ENCODE measurements around the gene TSLP.

TSLP gene

DNA sequence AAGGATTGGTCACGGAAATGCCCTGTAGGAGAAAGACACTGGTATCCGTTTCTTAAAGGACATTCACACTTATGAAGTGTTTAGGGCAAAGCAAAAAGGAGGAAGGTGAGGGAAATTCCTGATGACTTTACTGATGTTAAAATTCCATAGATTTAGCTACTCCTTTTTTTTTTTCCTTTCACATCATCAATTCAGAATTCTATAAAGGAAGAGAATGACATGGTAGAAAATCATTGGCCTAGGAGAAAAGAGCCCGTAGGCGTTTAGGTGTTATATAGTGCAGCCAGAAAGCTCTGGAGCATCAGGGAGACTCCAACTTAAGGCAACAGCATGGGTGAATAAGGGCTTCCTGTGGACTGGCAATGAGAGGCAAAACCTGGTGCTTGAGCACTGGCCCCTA is at the start of gene TSLP:
Gene TSLP, plus strand, starts transcription at position 301 of the 400 bp plus-strand sequence. CDS start 178 bp downstream, outside the sequence.
- DNase-seq = no peak

GRCh38 chr5:111022301-111022700 is 49.2 kb upstream of the TSLP start:
- no peak for DNase-seq

DNA sequence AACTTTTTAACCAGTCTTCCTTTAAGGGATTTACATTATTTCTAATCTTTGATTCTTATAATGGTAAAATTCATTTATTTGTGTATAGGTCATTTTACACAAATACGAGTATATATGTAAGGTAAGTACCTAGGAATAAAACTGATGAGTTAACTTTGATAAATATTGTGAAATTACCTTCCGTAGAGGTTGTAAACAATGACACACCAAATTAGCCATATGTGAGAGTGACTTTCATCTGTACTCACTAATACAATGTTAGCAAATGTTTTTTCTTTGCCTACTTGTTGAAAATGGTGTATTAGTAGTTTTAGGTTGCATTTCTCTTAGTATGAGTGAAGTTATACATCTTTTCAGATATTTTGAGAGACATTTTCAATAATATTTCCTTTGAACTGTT is 42.6 kb upstream of the TSLP start:
- no peak for DNase-seq

DNA sequence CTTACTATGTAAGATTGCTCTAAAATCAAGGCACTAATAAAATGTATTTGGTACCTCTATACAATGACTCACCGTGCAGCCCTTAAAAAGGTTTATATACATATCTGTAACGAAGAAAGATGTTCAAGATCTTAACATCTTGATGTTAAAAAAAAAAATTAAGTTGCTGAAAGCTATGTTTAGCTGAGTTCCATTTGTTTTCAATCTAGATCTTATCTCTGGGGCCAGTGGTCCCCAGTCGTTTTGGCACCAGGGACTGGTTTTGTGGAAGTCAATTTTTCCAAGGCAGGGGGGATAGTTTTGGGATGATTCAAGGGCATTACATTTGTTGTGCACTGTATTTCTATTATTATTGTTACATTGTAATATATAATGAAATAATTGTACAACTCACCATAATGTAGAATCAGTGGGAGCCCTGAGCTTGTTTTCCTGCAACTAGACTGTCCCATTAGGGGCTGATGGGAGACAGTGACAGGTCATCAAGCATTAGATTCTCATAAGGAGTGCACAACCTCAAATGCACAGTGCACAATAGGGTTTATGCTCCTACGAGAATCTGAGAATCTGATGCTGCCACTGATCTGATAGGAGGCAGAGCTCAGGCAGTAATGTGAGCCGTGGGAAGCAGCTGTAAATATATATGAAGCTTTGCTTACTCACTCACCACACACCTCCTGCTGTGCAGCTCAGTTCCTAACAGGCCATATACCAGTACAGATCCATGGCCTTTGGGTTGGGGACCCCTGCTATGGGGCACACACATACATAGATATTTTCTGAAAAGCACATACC is 27.6 kb upstream of the TSLP start:
- DNase-seq = no peak

GRCh38 chr5:111058064-111058463 is 13.4 kb upstream of the TSLP start:
- DNase-seq = no peak

- DNase-seq = no peak
Observed at GRCh38 chr5:111060169-111060568, 11.3 kb upstream of the TSLP start.

DNA sequence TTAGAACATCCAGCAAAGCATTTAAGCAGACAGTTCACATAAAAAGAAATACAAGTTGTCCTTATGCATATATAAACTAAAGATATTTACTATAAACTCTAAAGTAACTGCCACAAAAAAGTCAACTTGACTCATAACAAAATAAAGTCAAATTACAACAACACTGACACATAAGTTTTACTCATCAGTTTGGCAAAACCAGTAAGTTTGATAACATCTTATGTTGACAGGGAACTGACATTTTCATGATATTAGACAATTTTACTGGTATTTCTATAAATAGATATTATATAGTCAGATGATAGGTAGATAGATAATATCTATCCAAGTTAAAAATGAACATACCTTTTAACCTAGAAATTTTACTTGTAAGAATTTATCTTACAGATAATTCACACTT is 9.9 kb upstream of the TSLP start:
- no peak for DNase-seq

- DNase-seq = peak; percentile 7 to 10
Observed at GRCh38 chr5:111063709-111064322, 7.7 kb upstream of the TSLP start.

- DNase-seq = no peak
Observed at GRCh38 chr5:111066261-111066938, 5.1 kb upstream of the TSLP start.

DNA sequence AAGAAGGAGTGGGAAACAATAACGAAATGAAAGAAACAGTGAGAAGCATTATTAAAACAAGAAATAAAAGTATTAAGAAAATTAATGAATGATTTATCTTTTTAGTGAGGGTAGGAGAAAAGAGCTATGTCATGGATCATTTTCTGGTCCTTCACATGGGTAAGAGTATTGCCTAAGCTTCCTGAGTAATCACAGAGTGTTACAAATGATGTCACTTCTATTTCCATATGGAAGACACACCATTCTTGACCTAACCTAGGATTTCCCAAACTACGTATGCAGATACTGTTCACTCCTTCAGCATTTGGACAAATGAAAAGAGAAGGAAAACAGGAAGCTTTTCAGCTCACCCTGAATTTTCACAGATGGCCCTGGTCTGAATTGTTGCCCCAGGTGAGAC is 3.3 kb upstream of the TSLP start:
- DNase-seq = no peak

- no peak for DNase-seq
Observed at GRCh38 chr5:111069839-111070238, 1.7 kb upstream of the TSLP start.

DNA sequence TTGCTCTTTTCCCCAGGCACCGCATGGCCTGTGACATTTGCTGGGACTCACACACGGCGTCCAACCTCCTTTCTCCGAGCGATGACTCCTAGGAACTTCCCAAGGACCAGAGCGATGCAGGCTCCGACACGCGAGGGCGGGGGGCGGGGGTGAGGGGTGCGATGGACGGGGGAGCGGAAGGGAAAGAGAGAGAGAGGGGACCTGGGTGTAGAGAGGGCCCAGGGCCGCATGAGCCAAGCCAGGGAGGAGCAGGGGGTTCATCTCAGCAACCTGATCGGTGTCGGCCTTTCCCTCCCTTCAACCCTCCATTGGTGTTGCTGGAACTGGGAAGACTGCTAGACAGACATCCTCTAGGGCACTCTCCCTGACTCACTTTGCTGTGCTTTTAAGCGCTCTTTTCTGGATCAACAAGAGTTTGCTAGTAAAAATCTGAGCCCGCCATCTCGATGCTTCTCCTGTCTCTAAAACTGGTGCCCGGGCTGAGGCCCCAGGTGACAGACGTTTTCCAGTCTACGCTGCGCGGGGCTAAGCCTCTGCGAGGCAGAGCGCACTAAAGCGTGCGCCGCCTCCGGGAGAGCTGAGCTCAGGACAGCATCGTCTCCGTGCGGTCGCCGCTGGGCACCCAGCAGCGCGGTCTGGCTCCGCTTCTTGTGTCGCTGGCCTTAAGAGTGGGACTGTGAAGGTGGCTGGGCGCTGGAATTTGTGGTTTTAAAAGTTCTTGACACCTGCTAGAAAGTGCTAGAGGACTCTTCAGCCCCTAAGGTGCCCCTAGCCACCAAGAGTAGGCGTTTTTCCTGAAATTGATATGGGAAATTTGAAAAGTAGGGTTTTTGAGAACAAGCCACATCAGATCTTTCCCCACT is 1.0 kb upstream of the TSLP start:
- DNase-seq = no peak

- DNase-seq = no peak
Observed at GRCh38 chr5:111072949-111073682, 1.6 kb downstream of the TSLP start.

DNA sequence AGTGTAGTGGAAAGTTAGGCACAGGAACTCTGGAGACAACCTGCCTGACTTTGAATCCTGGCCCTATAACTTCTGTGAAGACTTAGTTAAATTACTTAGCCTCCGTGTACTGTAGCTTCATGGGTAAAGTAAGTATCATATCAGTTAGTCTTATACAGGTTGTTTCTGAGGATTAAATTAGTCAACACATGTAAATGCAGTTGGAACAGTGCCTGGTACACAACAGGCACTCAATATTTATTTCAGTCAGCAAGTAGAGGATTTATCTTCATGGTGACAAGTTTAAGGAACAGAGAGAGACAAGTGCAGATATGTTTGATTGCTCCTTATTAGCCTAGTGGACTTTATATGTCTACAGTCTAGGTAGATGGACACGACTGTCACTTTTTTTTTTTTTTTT is 2.7 kb downstream of the TSLP start:
- no peak for DNase-seq

DNA sequence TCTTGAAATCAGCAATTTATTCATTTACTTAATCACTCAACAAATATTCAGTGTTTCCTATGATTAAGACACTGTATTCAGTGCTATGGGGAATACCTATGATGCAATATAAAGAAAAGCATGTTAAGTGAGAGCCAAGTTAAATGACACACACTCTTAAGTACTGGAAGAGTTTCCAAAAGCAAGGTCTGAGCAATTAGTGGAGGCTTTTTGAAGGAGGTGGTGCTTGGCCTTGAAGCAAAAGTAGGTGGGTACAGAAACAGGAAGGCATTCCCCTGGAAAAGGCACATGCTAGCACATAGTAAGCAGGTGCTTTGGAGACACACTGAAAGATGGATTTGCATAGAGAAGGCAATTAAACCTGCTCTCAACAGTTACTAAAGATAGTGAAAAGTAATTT is 4.0 kb downstream of the TSLP start:
- DNase-seq = no peak

DNA sequence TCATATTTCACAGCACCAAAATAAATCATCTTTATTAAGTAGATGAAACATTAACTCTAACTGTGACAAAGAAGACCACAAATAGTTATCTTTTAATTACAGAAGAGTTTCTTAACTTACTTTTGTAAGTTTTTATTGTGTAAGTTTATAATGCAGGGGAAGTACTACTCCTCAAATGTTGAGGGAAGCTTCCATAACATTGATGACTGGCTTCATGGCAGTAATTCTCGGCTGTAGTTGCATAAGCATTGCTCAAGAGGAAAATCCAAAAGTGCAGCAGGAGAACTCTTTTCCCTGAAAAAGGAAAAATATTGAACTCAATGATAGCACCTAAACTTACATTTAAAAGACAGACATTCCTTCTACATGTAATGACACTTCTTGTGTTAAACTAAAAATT is 4.6 kb downstream of the TSLP start:
- DNase-seq = no peak

DNA sequence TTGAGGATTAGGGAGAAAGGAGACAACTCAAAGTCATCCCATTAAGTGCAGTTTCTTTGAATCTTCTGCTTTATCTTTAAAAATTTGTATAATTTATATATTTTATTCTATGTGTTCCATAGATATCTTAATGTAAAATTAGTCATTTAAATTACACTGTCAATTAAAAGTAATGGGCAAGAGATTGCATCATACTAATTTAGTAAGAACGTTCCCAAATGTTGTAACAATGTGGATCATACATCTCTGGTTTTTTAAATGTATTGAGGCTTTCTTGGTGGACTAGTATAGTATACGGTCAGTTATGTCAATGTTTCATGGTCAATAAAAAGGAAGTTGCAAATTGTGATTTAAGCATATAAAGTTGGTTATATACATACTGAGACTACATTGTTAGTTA is 6.2 kb downstream of the TSLP start:
- no peak for DNase-seq

DNA sequence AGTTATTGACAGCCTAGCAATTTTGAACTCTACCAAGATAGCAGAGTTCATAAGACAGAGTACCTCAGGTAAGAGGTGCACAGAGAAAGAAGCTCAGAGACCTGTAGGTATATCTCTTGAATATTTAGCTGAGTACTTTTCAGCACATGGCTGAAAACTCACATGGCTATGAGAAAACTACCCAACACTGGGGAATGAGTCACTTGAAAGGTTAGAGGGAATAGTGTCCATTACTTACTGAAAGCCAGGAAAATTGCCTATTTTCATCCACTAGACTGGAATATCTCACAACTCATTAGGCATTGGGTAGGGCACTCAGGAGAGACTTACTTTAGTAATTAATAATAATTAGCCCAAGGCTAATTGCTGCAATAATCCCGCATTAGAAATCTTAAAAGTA is 8.3 kb downstream of the TSLP start:
- DNase-seq = no peak

- DNase-seq = no peak
Observed at GRCh38 chr5:111083323-111083722, 11.8 kb downstream of the TSLP start.

DNA sequence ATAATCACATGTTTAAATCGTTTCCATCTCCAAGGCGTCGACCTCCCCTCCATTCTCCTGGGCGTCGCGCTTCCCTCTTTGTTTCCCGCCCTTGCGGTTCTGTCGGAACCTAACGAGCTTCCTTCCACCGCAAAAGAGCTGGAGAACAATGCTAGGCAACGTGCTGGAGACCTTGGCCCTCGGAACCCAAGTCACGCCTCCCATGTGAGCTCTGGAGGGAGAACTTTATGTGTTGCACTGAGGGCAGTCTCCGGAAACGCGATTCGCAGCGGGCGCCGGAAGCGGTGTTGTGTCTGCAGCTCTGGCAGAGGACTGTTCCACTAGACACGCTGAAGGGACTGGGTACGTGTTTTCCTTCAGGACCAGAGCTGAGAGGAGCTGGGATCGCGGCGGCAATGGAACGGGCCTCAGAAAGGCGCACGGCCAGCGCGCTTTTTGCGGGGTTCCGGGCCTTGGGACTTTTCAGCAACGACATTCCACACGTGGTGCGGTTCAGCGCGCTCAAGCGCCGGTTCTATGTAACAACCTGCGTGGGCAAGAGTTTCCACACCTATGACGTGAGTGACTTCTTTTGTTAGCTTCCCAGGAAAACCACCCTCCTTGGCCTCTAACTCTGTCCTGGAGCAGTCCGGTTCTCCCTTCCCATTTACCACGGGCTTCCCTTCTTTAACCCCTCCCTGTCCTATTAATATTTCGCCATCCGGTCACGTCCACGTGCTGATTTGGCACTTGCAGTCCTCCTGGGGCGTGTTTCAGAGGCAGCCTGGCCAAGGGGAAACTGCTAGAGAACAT is 20.7 kb downstream of the TSLP start, which contains the start of gene WDR36:
Gene WDR36, plus strand, starts transcription at position 287 of the 792 bp plus-strand sequence. Its CDS starts 109 bp downstream, at position 396.
- peak; percentile 83 to 89 for DNase-seq

GRCh38 chr5:111095982-111096381 is 24.5 kb downstream of the TSLP start:
- DNase-seq = no peak

Data from SHP77 (cell line).